T-cell (primary cell): ENCODE measurements around the gene MAP6. TPM values are rescaled to one million over a fixed set of nuclear protein-coding genes. Genes with fewer than 3 reads are reported as not detected.

Source experiments
- ATAC-seq, 4 experiments: fragments of 200-7000 bp in 3 of 4; fragments of 150-1000 bp in 1 of 4; cut with Tn5 transposase; replicated peaks in 1 of 4; 1 replicate in 3 of 4; 2 replicates in 1 of 4; pipeline ENCODE4 v1.10.0; 2021; ENCODE audit warnings: moderate library complexity in 3 of 4, mild to moderate bottlenecking in 2 of 4, moderate number of reproducible peaks in 1 of 4
- CTCF ChIA-PET, 2 donors: fragments of 300-600 bp; sonication (Branson Sonifier 250); formaldehyde crosslinking; loops; one replicate each; lab custom pipeline; 2022; ENCODE audit warnings: antibody characterized with exemption in 2 of 2; lab: Charles Lee
- POLR2A ChIA-PET, 2 donors: fragments of 300-600 bp; sonication (Branson Sonifier 250); formaldehyde crosslinking; loops; one replicate each; lab custom pipeline; 2022; ENCODE audit warnings: antibody characterized with exemption in 2 of 2; lab: Charles Lee
- DNase-seq, 35 experiments: peaks; one replicate each; pipeline versions ENCODE4 v3.0.0 to v3.0.0-alpha.2; 2013 to 2023
- H3K27ac ChIP-seq: one replicate; pipeline ENCODE4 v1.5.1; 2013; ENCODE audit warnings: low read length
- H3K27me3 ChIP-seq, 2 experiments: replicated peaks in 1 of 2; 1 replicate in 1 of 2; 2 replicates in 1 of 2; pipeline versions ENCODE4 v1.6.1 to v1.7.0; 2013; ENCODE audit warnings: low read length in 1 of 2, mixed read lengths in 1 of 2; ENCODE audit not compliant: control insufficient read depth in 2 of 2, insufficient read depth in 2 of 2; ENCODE audit errors: extremely low read depth in 1 of 2
- H3K36me3 ChIP-seq, 2 donors: 1 replicate in 1 of 2; 2 replicates in 1 of 2; pipeline versions ENCODE4 v1.6.1 to v1.7.0; 2013; ENCODE audit warnings: low read length in 1 of 2; ENCODE audit not compliant: control insufficient read depth in 2 of 2, insufficient read depth in 1 of 2; ENCODE audit errors: extremely low read depth in 1 of 2
- H3K4me1 ChIP-seq, 2 experiments: 1 replicate in 1 of 2; 2 replicates in 1 of 2; pipeline versions ENCODE4 v1.6.1 to v1.7.0; 2013; ENCODE audit warnings: low read length in 2 of 2, mixed read lengths in 1 of 2; ENCODE audit not compliant: insufficient read depth in 2 of 2, control insufficient read depth in 1 of 2; ENCODE audit errors: extremely low read depth in 1 of 2
- H3K4me3 ChIP-seq, 2 donors: 1 replicate in 1 of 2; 2 replicates in 1 of 2; pipeline versions ENCODE4 v1.5.1 to v1.7.0; 2013; ENCODE audit warnings: mild to moderate bottlenecking in 2 of 2, low read length in 1 of 2, moderate library complexity in 1 of 2; ENCODE audit not compliant: control insufficient read depth in 1 of 2; ENCODE audit errors: extremely low read depth in 1 of 2
- H3K9me3 ChIP-seq: 2 replicates; pipeline ENCODE4 v1.7.0; 2013
- H3K27ac Mint-ChIP-seq, 2 donors: one replicate each; pipeline ENCODE4 v1.8.0; 2020 to 2021; ENCODE audit warnings: mild to moderate bottlenecking in 2 of 2, mixed read lengths in 2 of 2
- H3K27me3 Mint-ChIP-seq, 2 donors: one replicate each; pipeline ENCODE4 v1.8.0; 2021 to 2022; ENCODE audit warnings: mixed read lengths in 2 of 2
- H3K36me3 Mint-ChIP-seq: one replicate; pipeline ENCODE4 v1.8.0; 2021; ENCODE audit warnings: mixed read lengths
- H3K4me1 Mint-ChIP-seq, 3 donors: one replicate each; pipeline ENCODE4 v1.8.0; 2020 to 2022; ENCODE audit warnings: mixed read lengths in 3 of 3, mild to moderate bottlenecking in 1 of 3
- H3K4me3 Mint-ChIP-seq, 3 donors: one replicate each; pipeline ENCODE4 v1.8.0; 2020 to 2022; ENCODE audit warnings: mild to moderate bottlenecking in 3 of 3, mixed read lengths in 3 of 3, moderate library complexity in 3 of 3
- H3K9me3 Mint-ChIP-seq, 3 donors: one replicate each; pipeline ENCODE4 v1.8.0; 2020 to 2022; ENCODE audit warnings: mixed read lengths in 3 of 3
- WGBS: methylation state at CpG from one replicate; pipeline ENCODE4 v1.1.5; 2013; ENCODE audit warnings: missing lambda C conversion rate; ENCODE audit not compliant: insufficient coverage; 5-methylcytosine and 5-hydroxymethylcytosine counted together
- total RNA-seq, 35 experiments: library from RNA in 6 of 35; stranded (reverse) in 6 of 35; fragments of 120-200 nt in 1 of 35; gene quantifications; one replicate each; pipeline versions ENCODE4 v1.2.1 to v1.2.4 and lab custom pipeline; 2013 to 2026

MAP6 gene
- total RNA-seq, 5 donors from 2014 or later (not counting 1 experiment from before 2014, with no cell fraction given), result 0.19 to 0.35 (median 0.30) TPM; not detected in 2

DNA sequence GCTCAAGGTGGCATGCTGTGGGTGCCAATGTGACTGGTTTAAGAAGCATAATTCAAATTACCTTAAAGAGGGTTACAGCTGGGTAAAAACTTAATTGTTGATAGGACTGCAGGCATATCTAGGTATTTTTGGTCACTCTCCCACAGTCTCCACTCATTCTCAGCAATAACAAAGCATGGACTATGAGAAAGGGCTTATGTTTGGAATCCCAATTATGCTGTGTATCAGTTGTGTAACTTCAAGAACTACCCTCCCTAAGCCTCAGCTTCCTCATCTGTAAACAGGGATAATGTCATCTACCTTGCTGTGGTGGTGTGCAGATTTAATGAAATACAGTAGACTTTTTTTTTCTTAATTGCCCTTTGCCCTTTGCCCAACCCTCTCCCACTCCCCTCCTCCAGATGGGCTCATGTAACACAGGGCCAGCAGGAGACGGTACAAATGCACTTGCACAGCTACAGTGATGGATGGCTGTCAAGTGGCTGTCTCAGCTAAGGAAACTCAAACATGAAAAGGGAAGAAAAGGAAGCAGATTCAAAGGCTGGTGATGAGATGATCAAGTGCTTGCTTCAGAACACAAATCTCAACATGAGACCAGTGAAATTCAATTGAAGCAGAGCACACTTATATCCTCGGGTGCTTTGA, 37.6 kb downstream of the MAP6 start:
- peaks cover 32 to 42% of the 10 kb centered on the region in 2 donors for H3K27me3 Mint-ChIP-seq

DNA sequence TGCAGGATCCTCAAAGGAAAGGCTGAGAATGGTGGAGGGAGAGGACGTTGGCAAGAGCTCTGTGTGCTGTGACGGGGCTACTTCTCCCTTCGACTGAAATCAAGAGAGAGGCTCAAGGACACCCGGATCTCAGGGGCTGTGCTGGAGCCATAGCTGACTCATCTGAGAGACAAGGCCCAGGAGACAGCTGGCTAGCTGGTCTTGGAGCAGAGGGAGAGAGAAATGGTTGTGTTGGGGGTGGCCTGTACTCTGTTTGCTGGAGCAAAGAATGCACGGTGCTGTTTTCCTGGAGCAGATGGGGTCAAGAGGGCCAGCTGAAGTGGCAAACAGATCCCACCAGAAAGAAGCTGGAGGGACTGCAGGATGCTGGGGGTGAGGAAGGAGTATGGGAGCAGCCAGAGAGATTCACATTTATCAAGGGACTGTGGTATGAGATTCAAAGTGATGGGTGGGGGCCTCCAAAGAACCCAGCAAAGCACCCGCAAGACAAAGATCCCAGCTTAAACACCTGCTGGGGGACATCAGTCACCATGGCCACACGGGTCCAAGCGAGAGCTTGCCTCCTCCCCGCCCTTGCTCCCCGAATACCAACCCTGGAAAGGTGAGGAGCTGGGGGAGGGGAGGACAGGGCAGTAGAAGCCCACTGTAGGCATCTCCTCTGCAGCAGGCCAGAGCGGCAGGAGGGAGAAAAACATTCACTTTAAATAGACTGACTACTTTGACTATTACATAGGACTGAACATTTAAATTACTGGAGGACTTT, 40.8 kb downstream of the MAP6 start:
- WGBS, result 62% methylated on average over 5 of the region's 11 CpGs
- peaks cover 0 to 3% of the 10 kb centered on the region in 2 experiments for H3K27me3 ChIP-seq
- POLR2A ChIA-PET, result no interaction called here

More for the DNA sequence above, 37.6 kb downstream of the MAP6 start:
- Histone ChIP-seq H3K27ac (no peak overlapping the region), H3K4me3 (no peak overlapping the region), H3K9me3 (no peaks in the 10 kb centered on the region), H3K4me1 (no peaks in the 10 kb centered on the region), H3K27me3 (peaks cover 0 to 14% of the 10 kb centered on the region in 2 experiments), H3K36me3 (no peaks in the 10 kb centered on the region)
- DNase-seq, result no peak
- WGBS, result 20% methylated on average over 1 of the region's 2 CpGs
- Mint-ChIP-seq H3K9me3 (no peaks in the 10 kb centered on the region), H3K36me3 (no peaks in the 10 kb centered on the region), H3K4me1 (no peaks in the 10 kb centered on the region), H3K4me3 (no peak overlapping the region), H3K27ac (no peak overlapping the region)
- ATAC-seq, result no peak
- ChIA-PET POLR2A (interaction anchor here in 1 of 2 donors (0.5 kb wide), 1 partner anchor 1516 kb away, joined by 5 read pairs; no protein-coding TSS in a partner anchor), CTCF (no interaction called here)

DNA sequence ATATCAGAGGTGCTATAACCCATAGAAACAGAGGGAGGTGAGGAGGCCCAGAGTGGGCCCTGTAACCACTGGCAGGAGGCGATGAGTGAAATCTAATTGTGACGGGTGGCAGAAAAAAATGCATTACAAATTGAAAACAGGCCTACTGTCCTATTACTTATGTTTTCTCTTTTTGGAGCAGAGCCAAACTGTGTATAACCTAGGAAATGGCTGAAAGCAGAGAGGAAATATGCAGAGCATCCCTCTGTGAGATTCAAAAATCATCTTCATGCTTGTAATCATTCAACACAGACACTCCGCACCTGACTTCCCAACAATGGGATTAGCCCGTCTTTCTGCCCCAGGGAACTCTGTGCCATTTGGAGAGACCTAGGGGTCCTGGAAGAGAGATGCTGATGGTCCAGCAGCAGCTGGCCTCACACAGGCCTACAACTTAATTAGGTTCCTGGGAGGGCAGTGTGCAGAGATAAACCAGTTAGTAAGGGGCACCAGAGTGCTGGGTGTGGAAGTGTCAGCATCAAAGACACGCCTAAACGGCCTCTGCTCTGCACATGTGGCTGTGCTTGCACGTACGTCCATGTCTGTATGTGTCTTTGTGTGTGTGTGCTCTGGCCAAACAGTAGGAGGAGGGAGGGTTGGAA, 41.8 kb downstream of the MAP6 start:
- H3K27me3 Mint-ChIP-seq, result peaks cover 9 to 16% of the 10 kb centered on the region in 2 donors
- no peaks in the 10 kb centered on the region for H3K4me1 ChIP-seq
- no peaks in the 10 kb centered on the region for H3K4me1 Mint-ChIP-seq
- no peaks in the 10 kb centered on the region for H3K36me3 Mint-ChIP-seq
- no peak for ATAC-seq
- no peak overlapping the region for H3K4me3 ChIP-seq
- no peak for DNase-seq
- no peak overlapping the region for H3K27ac Mint-ChIP-seq
- no peak overlapping the region for H3K4me3 Mint-ChIP-seq
- H3K27me3 ChIP-seq, result peaks cover 0 to 3% of the 10 kb centered on the region in 2 experiments
- CTCF ChIA-PET, result no interaction called here
- POLR2A ChIA-PET, result no interaction called here
- no peaks in the 10 kb centered on the region for H3K9me3 ChIP-seq
- H3K9me3 Mint-ChIP-seq, result no peaks in the 10 kb centered on the region
- no peaks in the 10 kb centered on the region for H3K36me3 ChIP-seq
- WGBS, result 79% methylated on average over 4 of the region's 8 CpGs
- no peak overlapping the region for H3K27ac ChIP-seq

More for the DNA sequence above, 40.8 kb downstream of the MAP6 start:
- ATAC-seq, result no peak
- Histone ChIP-seq H3K4me1 (no peaks in the 10 kb centered on the region), H3K4me3 (no peak overlapping the region), H3K9me3 (no peaks in the 10 kb centered on the region), H3K36me3 (no peaks in the 10 kb centered on the region), H3K27ac (no peak overlapping the region)
- no peaks in the 10 kb centered on the region for H3K4me1 Mint-ChIP-seq
- no peak for DNase-seq
- H3K27ac Mint-ChIP-seq, result no peak overlapping the region
- H3K9me3 Mint-ChIP-seq, result no peaks in the 10 kb centered on the region
- no peak overlapping the region for H3K4me3 Mint-ChIP-seq
- CTCF ChIA-PET, result no interaction called here
- peaks cover 15 to 26% of the 10 kb centered on the region in 2 donors for H3K27me3 Mint-ChIP-seq
- no peaks in the 10 kb centered on the region for H3K36me3 Mint-ChIP-seq

DNA sequence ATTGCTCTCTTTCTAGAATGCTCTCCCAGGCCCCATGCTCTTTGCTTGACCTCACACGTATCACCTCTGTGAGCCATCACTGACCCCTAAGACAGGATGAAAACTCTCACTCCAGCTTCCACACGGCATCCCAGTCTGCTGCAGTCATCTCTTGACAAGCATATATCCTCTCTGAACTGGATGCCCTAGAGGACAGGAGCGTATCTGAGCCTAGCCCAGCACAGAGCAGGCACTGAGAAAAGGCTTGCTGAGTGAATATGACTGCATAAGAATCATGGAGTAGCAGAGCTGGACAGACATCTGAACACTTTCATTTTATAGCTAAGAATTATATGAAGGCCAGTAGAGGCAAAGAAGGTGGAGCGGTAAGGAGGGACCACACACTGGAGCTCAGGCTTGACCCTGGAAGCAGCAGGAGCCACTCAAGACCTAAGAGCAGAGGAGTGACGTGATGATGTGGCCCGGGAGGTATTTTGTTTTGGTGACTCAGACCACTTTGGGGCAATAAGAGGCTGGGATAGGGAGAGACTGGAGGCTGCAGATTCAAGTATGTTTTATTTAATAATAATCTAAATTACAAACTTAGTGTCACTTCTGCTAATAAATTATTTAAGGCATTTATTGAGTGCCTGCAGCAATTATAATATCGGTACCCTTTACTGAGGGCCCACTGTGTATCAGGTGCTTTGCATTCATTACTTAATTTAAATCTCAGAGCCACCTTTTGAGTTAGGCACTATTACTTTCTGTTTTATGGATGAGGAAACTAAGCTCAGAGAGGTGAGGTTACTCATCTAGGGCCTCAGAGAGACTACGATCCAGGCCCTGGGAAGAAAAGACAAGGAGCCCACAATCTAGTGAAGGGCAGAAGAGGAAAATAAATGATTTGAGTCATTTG, 42.6 kb downstream of the MAP6 start:
- Histone ChIP-seq H3K4me3 (no peak overlapping the region), H3K36me3 (no peaks in the 10 kb centered on the region), H3K27me3 (peaks cover 0 to 3% of the 10 kb centered on the region in 2 experiments), H3K27ac (no peak overlapping the region), H3K4me1 (no peaks in the 10 kb centered on the region), H3K9me3 (no peaks in the 10 kb centered on the region)
- Mint-ChIP-seq H3K9me3 (no peaks in the 10 kb centered on the region), H3K4me3 (no peak overlapping the region), H3K27ac (no peak overlapping the region), H3K27me3 (peaks cover under 1 to 9% of the 10 kb centered on the region in 2 donors), H3K4me1 (no peaks in the 10 kb centered on the region), H3K36me3 (no peaks in the 10 kb centered on the region)
- WGBS, result 98% methylated on average over 5 of the region's 8 CpGs
- ATAC-seq (no peak), DNase-seq (no peak)
- CTCF ChIA-PET, result no interaction called here
- POLR2A ChIA-PET, result no interaction called here

DNA sequence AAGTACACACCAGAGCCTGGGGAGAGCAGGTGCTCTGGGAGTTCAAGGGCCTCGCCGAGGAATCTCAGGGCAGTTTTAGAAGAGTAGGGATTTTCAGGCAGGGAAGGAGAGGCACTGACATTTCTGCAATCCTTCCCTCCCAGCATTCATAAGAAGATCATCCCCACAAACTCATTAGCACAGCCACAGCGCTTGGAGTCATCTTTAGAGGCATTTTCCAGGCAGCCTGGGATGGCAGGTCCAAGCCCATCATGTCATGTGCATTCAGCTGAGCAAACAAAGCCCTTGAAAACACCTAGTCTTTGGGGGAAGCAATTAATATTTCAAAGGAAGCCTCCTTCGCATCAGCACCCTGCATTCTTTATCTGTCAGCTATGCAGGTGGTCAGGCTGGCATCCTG, 43.8 kb downstream of the MAP6 start:
- Histone ChIP-seq H3K9me3 (no peaks in the 10 kb centered on the region), H3K36me3 (no peaks in the 10 kb centered on the region), H3K4me3 (no peak overlapping the region), H3K27ac (no peak overlapping the region), H3K27me3 (peaks cover 0 to 3% of the 10 kb centered on the region in 2 experiments), H3K4me1 (no peaks in the 10 kb centered on the region)
- Mint-ChIP-seq H3K27me3 (peaks cover 0 to 8% of the 10 kb centered on the region in 2 donors), H3K36me3 (no peaks in the 10 kb centered on the region), H3K27ac (no peak overlapping the region), H3K9me3 (no peaks in the 10 kb centered on the region), H3K4me3 (no peak overlapping the region), H3K4me1 (no peaks in the 10 kb centered on the region)
- no CpG with 5 or more reads among the region's 4 CpGs for WGBS
- ChIA-PET CTCF (interaction anchor here in 1 of 2 donors (0.5 kb wide), 1 partner anchor 22 kb away, joined by 3 read pairs; no protein-coding TSS in a partner anchor), POLR2A (no interaction called here)
- ATAC-seq (no peak), DNase-seq (no peak)

DNA sequence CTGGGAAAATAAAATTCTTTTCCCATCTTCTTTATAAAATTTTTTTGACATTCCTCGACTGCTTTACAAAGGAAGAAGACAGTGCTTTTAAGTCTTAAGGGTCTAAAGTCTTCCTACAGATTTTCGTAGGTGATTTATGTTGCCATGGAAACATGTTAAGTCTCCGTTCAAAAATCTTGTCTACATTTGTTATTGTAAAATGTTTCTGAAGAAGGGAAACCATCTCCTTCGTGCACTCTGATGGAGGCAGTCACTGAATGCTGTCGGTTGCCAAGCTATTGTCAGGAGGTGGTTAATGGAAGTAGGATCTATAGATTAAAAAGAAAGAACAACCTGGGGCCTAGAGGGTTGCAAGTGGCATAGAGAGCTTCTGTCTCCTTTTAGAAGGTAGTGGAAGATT, 52.6 kb downstream of the MAP6 start:
- peaks cover 0 to 5% of the 10 kb centered on the region in 2 experiments for H3K27me3 ChIP-seq
- ChIA-PET POLR2A (no interaction called here), CTCF (no interaction called here)
- H3K9me3 ChIP-seq, result no peaks in the 10 kb centered on the region
- no peak overlapping the region for H3K27ac Mint-ChIP-seq
- H3K36me3 Mint-ChIP-seq, result no peaks in the 10 kb centered on the region
- H3K4me3 ChIP-seq, result no peak overlapping the region
- no peak overlapping the region for H3K4me3 Mint-ChIP-seq
- no peak for ATAC-seq
- H3K27ac ChIP-seq, result no peak overlapping the region
- H3K36me3 ChIP-seq, result no peaks in the 10 kb centered on the region
- no peaks in the 10 kb centered on the region for H3K4me1 Mint-ChIP-seq
- H3K9me3 Mint-ChIP-seq, result peaks cover 0 to 2% (median 0%) of the 10 kb centered on the region in 3 donors
- WGBS, result 87% methylated on average over 4 of the region's 5 CpGs
- H3K27me3 Mint-ChIP-seq, result peaks cover 0 to 16% of the 10 kb centered on the region in 2 donors
- no peak for DNase-seq
- H3K4me1 ChIP-seq, result no peaks in the 10 kb centered on the region
